Inferior parietal cortex (tissue), 1 donor: Measurements from ENCODE around the gene MAMDC2.

Source experiments
- DNase-seq: peaks from one replicate; pipeline ENCODE4 v3.0.0-alpha.2; 2016; ENCODE audit errors: extremely low spot score

Gene MAMDC2

DNA sequence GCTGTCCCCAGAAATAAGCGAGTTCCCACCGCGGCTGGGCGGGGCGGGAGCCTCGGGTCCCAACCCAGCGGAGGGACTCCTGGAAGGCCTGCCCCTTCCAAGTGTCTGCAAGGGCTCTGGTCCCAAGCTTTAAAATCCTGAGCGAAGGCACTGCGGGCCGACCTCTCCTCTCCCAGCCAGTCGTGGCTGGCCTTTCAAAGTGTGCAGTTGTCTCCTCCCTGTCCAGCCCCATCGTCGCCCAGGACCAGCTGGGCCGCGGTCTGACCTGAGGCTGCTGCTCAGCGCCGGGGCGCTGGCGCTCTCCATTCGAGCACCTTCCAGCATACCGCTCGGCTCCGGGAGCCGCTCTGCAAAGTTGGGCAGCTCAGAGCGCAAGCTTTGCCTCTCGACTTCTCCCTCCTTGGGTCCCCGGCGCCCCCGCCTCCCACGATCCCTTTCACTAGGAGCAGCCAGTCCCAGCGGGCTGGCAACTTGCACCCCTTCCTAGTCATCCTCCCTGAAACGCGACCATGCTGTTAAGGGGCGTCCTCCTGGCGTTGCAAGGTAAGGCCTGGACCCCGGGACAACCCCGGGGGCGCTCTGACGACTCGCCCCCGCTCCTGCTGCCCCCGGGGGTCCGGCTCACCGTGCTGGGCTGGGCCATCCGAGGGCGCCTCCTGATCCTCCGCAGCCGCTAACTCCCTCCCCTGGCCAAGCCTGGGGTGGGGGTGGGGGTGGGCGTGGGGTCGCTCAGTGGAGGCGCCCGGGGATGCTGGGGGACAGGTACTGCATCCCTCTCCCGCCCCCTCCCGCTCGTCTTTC lies at the start of gene MAMDC2:
Gene MAMDC2, plus strand, starts transcription at position 160 of the 801 bp plus-strand sequence. Its CDS starts 350 bp downstream, at position 510.
- DNase-seq = no peak

DNA sequence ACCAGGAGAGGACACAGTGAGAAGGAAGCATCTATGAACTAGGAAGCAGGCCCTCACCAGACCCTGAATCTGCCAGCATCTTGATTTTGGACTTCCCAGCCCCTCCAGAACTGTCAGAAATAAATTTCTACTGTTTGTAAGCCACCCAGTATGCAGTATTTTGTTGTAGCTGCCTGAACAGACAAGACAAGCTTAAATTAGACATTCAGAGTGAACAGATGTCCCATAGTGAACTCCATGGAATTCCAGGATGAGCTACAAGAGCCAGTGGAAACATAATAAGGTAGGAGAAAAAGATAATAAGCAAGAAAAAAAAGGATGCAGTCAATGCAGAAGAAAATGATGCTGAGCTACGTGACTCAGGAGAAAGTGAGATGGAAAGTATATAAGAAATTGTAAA lies 47.8 kb upstream of the MAMDC2 start:
- DNase-seq = no peak

GRCh38 chr9:69996967-69997366 lies 46.7 kb upstream of the MAMDC2 start:
- DNase-seq = no peak

- DNase-seq = no peak
Observed at GRCh38 chr9:69997524-69997923, 46.1 kb upstream of the MAMDC2 start.

DNA sequence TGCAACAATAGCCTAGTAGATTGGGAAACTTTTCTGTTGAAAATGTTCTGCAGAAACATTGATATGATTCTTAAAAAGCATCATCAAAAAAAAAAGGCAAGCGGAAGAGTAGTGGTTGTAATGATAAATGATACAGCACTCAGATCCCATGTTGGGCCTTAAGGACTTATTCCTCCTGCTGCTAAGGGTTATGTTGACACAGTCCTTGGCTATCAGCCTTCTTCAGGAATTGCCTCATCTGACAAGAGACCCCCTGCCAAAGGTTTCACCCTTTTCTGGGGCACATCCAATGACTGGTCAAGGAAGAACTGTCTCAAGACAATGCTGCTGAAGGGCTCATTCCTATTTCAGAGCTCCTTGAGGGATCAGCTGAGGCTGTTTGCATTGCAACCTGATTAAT lies 44.3 kb upstream of the MAMDC2 start:
- DNase-seq = no peak

DNA sequence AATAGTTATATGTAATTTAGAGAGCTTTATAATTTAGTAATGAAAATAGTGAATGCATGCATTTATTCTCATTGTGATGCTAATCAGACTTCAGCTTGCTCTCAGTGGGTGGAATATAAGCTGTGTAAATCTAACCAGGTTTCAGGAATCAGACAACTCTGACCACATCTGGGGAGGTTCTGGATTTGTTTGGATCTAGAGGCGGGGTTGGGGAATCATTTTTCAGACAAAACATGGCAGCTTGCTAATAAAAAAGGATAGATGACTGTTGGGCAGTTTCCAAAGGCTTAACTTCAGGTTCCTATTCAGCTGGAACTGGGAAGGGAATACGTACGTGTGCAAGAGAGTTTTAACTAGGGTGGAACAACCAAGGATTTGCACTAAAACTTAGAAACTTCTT lies 43.2 kb upstream of the MAMDC2 start:
- DNase-seq = no peak

DNA sequence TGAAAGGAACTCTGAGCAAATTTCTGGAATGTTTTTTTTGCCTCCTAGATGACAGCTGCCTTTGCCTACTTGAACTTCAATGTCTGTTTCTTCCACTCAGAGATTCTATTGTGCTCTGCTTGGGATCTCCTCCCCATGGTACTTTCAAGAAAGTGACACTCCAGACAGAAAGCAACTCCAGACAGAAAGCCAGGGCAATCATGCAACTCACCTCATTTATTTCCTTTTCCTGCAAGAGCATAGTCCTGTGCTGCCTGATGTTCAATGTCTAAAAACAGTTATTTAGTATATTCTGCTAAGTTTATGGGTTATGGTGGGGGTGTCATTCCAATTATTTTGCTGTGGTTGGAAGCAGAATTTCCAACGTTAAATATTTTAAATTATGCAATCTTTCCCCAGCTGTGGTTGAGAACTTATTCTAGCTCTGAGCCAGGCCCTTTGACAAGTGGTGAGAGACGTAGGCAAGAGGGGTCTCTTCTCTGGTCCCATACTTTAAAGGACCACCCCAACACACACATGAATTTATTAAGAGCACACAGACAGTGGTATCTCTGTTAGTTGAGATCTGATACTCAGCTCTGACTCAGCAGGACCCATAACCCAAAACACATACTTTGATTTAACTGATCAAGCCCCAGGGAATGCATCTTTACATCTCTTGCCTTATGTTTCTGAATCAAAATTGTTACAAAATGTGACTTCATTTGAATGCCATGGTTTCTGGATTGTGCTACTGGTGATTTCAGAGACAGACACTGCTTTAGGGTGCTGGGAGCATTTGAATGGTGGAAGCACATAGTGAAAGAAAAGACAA lies 39.5 kb upstream of the MAMDC2 start:
- no peak for DNase-seq

- DNase-seq = no peak
Observed at GRCh38 chr9:70006306-70006705, 37.3 kb upstream of the MAMDC2 start.

- no peak for DNase-seq
Observed at GRCh38 chr9:70007831-70008230, 35.8 kb upstream of the MAMDC2 start.

- no peak for DNase-seq
Observed at GRCh38 chr9:70010015-70010414, 33.6 kb upstream of the MAMDC2 start.

GRCh38 chr9:70011366-70011765 lies 32.3 kb upstream of the MAMDC2 start:
- no peak for DNase-seq

DNA sequence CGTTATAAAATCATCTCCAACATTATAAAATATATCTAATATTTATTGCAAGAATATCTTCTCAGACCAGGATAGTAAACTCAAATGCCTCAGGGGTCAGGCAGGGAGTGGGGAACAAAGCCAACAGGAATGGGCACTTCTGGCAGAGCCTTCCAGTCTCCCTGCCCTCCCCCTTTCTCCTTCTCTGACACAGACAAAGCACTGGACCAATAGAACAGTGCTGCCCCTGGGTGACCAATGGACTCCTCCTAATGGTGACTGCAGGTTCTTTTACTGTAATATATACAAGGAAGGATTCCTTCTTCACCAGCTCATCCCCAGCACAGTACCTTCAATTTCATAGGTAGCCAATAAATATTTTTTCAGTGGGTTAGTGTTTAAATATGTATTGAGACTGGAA lies 31.1 kb upstream of the MAMDC2 start:
- no peak for DNase-seq

- DNase-seq = no peak
Observed at GRCh38 chr9:70013598-70014196, 30.0 kb upstream of the MAMDC2 start.

DNA sequence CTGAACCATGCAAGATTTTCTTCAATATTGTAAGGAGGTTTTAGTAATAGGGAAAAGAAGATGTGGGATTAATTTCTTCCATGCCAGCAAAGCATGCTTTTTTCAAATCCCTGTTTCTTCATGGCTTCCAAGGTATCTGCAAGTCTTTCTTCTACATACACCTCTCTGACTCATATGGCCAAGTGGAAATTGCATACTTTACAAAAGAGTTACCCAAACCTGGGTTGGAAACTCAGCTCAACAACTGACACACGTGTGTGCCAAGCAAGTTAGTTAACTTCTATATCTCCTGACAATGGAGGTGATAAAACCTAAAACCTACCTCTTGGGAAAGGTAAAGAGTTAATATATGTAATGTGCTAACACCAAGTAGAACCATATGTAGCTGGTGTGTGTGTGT lies 28.5 kb upstream of the MAMDC2 start:
- no peak for DNase-seq

- DNase-seq = no peak
Observed at GRCh38 chr9:70020217-70020616, 23.4 kb upstream of the MAMDC2 start.

DNA sequence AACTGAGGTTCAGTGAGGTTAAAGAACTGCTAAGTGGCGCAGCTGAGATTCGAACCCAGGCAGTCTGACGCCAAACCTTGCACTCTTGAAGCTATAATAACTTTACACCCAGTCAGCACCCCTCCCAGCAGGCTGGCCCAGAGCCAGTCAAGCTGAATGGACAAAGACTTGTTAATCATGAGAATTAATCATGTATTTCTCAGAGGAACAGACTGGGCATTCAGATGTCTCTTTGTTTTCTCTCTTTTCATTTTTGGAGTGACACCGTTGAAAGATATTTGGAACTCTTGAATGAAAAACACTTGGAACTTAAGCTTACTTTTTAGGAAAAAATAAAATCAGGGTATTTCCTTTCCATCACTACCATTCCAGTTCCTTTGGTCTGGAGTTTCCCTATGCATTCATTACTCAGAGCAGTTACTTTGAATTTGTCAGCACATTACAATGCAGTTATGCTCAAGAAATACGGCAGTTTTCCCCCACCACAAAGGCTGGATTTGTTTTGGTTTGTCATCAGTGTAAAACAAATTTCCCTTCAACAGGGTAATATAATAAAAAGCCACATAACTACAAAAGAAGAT lies 22.6 kb upstream of the MAMDC2 start:
- DNase-seq = peak; percentile 69

GRCh38 chr9:70028287-70028686 lies 15.4 kb upstream of the MAMDC2 start:
- DNase-seq = no peak

DNA sequence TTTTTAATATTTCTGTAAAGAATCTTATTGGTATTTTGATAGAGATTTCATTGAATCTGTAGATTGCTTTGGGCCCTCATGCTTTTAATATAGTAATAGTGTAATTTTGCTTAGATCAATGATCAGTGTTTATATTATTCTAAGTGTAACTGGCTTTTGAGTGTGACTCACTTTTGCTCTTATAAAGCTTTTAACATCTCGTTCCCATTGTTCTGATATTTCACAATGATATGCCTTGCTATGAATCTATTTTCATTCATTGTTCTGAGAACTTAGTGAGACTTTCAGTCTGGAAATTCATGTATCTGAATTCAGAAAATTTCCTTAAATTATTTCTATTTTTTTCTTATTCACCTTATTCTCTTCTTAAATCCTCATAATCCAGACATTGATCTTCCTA lies 13.5 kb upstream of the MAMDC2 start:
- DNase-seq = no peak

GRCh38 chr9:70031141-70031545 lies 12.5 kb upstream of the MAMDC2 start:
- DNase-seq = no peak

- no peak for DNase-seq
Observed at GRCh38 chr9:70034271-70034711, 9.4 kb upstream of the MAMDC2 start.

DNA sequence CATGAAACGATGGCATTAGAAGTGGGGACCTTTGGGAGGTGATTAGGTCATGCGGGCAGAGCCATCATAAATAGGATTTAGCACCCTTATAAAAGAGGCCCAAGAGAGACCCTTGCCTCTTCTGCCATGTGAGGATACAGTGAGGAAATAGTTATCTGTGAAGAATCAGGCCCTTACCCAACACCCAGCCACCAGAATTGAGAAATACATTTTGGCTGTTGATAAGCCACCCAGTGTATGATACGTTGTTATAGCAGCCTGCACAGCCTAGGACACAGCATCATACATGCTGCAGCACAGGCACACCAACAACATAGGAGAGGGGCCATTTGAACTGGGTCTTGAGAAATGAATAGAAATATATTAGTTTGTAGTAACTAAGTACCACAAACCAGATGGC lies 8.0 kb upstream of the MAMDC2 start:
- no peak for DNase-seq

GRCh38 chr9:70036641-70037040 lies 7.0 kb upstream of the MAMDC2 start:
- no peak for DNase-seq
